WTC11 (cell line): ENCODE measurements around the gene TMIE. TPM values are rescaled to one million over a fixed set of nuclear protein-coding genes. Genes with fewer than 3 reads are reported as not detected.

Experiments used
- ATAC-seq: fragments of 200-7000 bp; cut with Tn5 transposase; 2 replicates; pipeline ENCODE4 v1.10.0; 2021; ENCODE audit warnings: mild to moderate bottlenecking, moderate library complexity
- CTCF ChIA-PET: fragments of 300-600 bp; sonication (Branson Sonifier 250); formaldehyde crosslinking; loops from one replicate; lab custom pipeline; 2021; ENCODE audit warnings: antibody characterized with exemption; lab: Charles Lee
- POLR2A ChIA-PET: fragments of 350-600 bp; sonication (Branson Sonifier 250); formaldehyde crosslinking; loops from one replicate; lab custom pipeline; 2021; ENCODE audit warnings: antibody characterized with exemption; lab: Charles Lee
- DNase-seq: peaks from one replicate; pipeline ENCODE4 v3.0.0; 2021; ENCODE audit warnings: low spot score
- H3K27ac Mint-ChIP-seq: 2 replicates; pipeline ENCODE4 v1.8.0; 2021; ENCODE audit warnings: mixed read lengths
- H3K27me3 Mint-ChIP-seq: 2 replicates; pipeline ENCODE4 v1.8.0; 2021; ENCODE audit warnings: low read depth, mild to moderate bottlenecking, moderate library complexity, mixed read lengths
- H3K36me3 Mint-ChIP-seq: 2 replicates; pipeline ENCODE4 v1.8.0; 2021; ENCODE audit warnings: mixed read lengths
- H3K4me1 Mint-ChIP-seq: 2 replicates; pipeline ENCODE4 v1.8.0; 2022; ENCODE audit warnings: mixed read lengths
- H3K4me3 Mint-ChIP-seq: 2 replicates; pipeline ENCODE4 v1.8.0; 2021; ENCODE audit warnings: mild to moderate bottlenecking, moderate library complexity, mixed read lengths
- H3K9me3 Mint-ChIP-seq: 2 replicates; pipeline ENCODE4 v1.8.0; 2021; ENCODE audit warnings: mixed read lengths
- AFF4 ChIP-seq: sonication (generic); formaldehyde crosslinking; IDR thresholded peaks from 2 replicates; pipeline ENCODE4 v1.8.1; 2023; ENCODE audit warnings: mild to moderate bottlenecking, missing genetic modification reagents, borderline replicate concordance
- FOXK1 ChIP-seq: sonication (generic); formaldehyde crosslinking; IDR thresholded peaks from 2 replicates; pipeline ENCODE4 v1.8.0; 2022; ENCODE audit warnings: mild to moderate bottlenecking, moderate library complexity, missing genetic modification reagents
- GRHL2 ChIP-seq: fragments of 250-450 bp; sonication (Bioruptor Pico); IDR thresholded peaks from 2 replicates; pipeline ENCODE4 v1.8.0; 2022; ENCODE audit warnings: mild to moderate bottlenecking, moderate library complexity; ENCODE audit not compliant: insufficient replicate concordance, severe bottlenecking
- HMGA2 ChIP-seq: fragments of 250-450 bp; sonication (Bioruptor Pico); IDR thresholded peaks from 2 replicates; pipeline ENCODE4 v1.4.0; 2021; ENCODE audit warnings: mild to moderate bottlenecking, moderate library complexity
- IRF2 ChIP-seq: sonication (generic); formaldehyde crosslinking; IDR thresholded peaks from 2 replicates; pipeline ENCODE4 v1.8.0; 2022; ENCODE audit warnings: low read depth, missing genetic modification reagents, borderline replicate concordance
- MXD4 ChIP-seq: fragments of 250-450 bp; sonication (Bioruptor Pico); IDR thresholded peaks from 2 replicates; pipeline ENCODE4 v1.8.0; 2021; ENCODE audit warnings: mild to moderate bottlenecking, moderate library complexity, borderline replicate concordance
- NFE2L1 ChIP-seq: sonication (generic); formaldehyde crosslinking; IDR thresholded peaks from 2 replicates; pipeline ENCODE4 v1.8.1; 2023; ENCODE audit warnings: missing genetic modification reagents
- NFYB ChIP-seq: sonication (generic); formaldehyde crosslinking; conservative IDR thresholded peaks from 2 replicates; pipeline ENCODE4 v1.8.0; 2022; ENCODE audit warnings: low read depth, missing genetic modification reagents
- NR1H2 ChIP-seq: sonication (generic); formaldehyde crosslinking; IDR thresholded peaks from 2 replicates; pipeline ENCODE4 v1.9.0; 2021; ENCODE audit warnings: mild to moderate bottlenecking, moderate library complexity, missing genetic modification reagents
- NR2C2 ChIP-seq: sonication (generic); formaldehyde crosslinking; IDR thresholded peaks from 2 replicates; pipeline ENCODE4 v1.8.0; 2022; ENCODE audit warnings: mild to moderate bottlenecking, missing genetic modification reagents
- PREB ChIP-seq: sonication (generic); formaldehyde crosslinking; IDR thresholded peaks from 2 replicates; pipeline ENCODE4 v1.8.1; 2022; ENCODE audit warnings: mild to moderate bottlenecking, missing genetic modification reagents, moderate library complexity, borderline replicate concordance
- TCF7 ChIP-seq: sonication (generic); formaldehyde crosslinking; IDR thresholded peaks from 2 replicates; pipeline ENCODE4 v1.8.0; 2022; ENCODE audit warnings: mild to moderate bottlenecking, low read depth, missing genetic modification reagents, moderate library complexity
- TEAD4 ChIP-seq: sonication (generic); formaldehyde crosslinking; IDR thresholded peaks from 2 replicates; pipeline ENCODE4 v1.8.0; 2022; ENCODE audit warnings: mild to moderate bottlenecking, missing genetic modification reagents
- USF2 ChIP-seq: sonication (generic); formaldehyde crosslinking; IDR thresholded peaks from 2 replicates; pipeline ENCODE4 v1.8.1; 2023; ENCODE audit warnings: mild to moderate bottlenecking, missing genetic modification reagents, moderate library complexity
- ZSCAN18 ChIP-seq: fragments of 250-450 bp; sonication (Bioruptor Pico); IDR thresholded peaks from 2 replicates; pipeline ENCODE4 v2.1.2; 2022; ENCODE audit warnings: mild to moderate bottlenecking, moderate library complexity
- total RNA-seq: library from RNA; stranded (reverse); gene quantifications from 3 replicates; pipeline ENCODE4 v1.2.3, GENCODE V29; 2021
- TF ChIP-seq, protein P1 (sequence below): sonication (generic); formaldehyde crosslinking; IDR thresholded peaks from 2 replicates; pipeline ENCODE4 v1.8.0; 2022; ENCODE audit warnings: mild to moderate bottlenecking, missing genetic modification reagents
- TF ChIP-seq, protein P2 (sequence below): sonication (generic); formaldehyde crosslinking; IDR thresholded peaks from 2 replicates; pipeline ENCODE4 v1.8.0; 2023; ENCODE audit warnings: missing genetic modification reagents
- TF ChIP-seq, protein P3 (sequence below): sonication (generic); formaldehyde crosslinking; IDR thresholded peaks from 2 replicates; pipeline ENCODE4 v1.8.0; 2022; ENCODE audit warnings: mild to moderate bottlenecking, missing genetic modification reagents
- TF ChIP-seq, protein P4 (sequence below): fragments of 250-450 bp; sonication (Bioruptor Pico); IDR thresholded peaks from 2 replicates; pipeline ENCODE4 v1.9.0; 2021; ENCODE audit warnings: mild to moderate bottlenecking, borderline replicate concordance

TMIE gene
- total RNA-seq, 1 experiment from 2014 or later = 0.57 TPM

GRCh38 chr3:46711760-46712159 lies 10.6 kb downstream of the TMIE start:
- H3K27me3 Mint-ChIP-seq = peaks cover 2% of the 10 kb centered on the region; the same call in 1 of the 2 replicates

More at GRCh38 chr3:46711760-46712159, 10.6 kb downstream of the TMIE start:
- ChIA-PET CTCF (interaction anchor here (1.2 kb wide), 1 partner anchor 10 kb away, joined by 3 read pairs; no protein-coding TSS in a partner anchor), POLR2A (interaction anchor here (0.6 kb wide), 1 partner anchor 664 kb away, joined by 11 read pairs; no protein-coding TSS in a partner anchor)
- TF ChIP-seq, protein P1, sequence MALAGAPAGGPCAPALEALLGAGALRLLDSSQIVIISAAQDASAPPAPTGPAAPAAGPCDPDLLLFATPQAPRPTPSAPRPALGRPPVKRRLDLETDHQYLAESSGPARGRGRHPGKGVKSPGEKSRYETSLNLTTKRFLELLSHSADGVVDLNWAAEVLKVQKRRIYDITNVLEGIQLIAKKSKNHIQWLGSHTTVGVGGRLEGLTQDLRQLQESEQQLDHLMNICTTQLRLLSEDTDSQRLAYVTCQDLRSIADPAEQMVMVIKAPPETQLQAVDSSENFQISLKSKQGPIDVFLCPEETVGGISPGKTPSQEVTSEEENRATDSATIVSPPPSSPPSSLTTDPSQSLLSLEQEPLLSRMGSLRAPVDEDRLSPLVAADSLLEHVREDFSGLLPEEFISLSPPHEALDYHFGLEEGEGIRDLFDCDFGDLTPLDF (CRISPR knock-in tag) = no peak
- TF ChIP-seq ZSCAN18 (no peak), AFF4 (CRISPR knock-in tag) (no peak), TCF7 (no peak), NR2C2 (CRISPR knock-in tag) (no peak), MXD4 (no peak), IRF2 (no peak), NFYB (CRISPR knock-in tag) (no peak), NFE2L1 (CRISPR knock-in tag) (no peak), PREB (CRISPR knock-in tag) (no peak), USF2 (CRISPR knock-in tag) (no peak), HMGA2 (no peak), NR1H2 (CRISPR knock-in tag) (no peak), GRHL2 (CRISPR knock-in tag) (no peak), FOXK1 (CRISPR knock-in tag) (no peak), TEAD4 (CRISPR knock-in tag) (no peak)
- TF ChIP-seq, protein P2, sequence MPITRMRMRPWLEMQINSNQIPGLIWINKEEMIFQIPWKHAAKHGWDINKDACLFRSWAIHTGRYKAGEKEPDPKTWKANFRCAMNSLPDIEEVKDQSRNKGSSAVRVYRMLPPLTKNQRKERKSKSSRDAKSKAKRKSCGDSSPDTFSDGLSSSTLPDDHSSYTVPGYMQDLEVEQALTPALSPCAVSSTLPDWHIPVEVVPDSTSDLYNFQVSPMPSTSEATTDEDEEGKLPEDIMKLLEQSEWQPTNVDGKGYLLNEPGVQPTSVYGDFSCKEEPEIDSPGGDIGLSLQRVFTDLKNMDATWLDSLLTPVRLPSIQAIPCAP = no peak
- TF ChIP-seq, protein P3, sequence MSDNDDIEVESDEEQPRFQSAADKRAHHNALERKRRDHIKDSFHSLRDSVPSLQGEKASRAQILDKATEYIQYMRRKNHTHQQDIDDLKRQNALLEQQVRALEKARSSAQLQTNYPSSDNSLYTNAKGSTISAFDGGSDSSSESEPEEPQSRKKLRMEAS (CRISPR knock-in tag) = no peak
- TF ChIP-seq, protein P4, sequence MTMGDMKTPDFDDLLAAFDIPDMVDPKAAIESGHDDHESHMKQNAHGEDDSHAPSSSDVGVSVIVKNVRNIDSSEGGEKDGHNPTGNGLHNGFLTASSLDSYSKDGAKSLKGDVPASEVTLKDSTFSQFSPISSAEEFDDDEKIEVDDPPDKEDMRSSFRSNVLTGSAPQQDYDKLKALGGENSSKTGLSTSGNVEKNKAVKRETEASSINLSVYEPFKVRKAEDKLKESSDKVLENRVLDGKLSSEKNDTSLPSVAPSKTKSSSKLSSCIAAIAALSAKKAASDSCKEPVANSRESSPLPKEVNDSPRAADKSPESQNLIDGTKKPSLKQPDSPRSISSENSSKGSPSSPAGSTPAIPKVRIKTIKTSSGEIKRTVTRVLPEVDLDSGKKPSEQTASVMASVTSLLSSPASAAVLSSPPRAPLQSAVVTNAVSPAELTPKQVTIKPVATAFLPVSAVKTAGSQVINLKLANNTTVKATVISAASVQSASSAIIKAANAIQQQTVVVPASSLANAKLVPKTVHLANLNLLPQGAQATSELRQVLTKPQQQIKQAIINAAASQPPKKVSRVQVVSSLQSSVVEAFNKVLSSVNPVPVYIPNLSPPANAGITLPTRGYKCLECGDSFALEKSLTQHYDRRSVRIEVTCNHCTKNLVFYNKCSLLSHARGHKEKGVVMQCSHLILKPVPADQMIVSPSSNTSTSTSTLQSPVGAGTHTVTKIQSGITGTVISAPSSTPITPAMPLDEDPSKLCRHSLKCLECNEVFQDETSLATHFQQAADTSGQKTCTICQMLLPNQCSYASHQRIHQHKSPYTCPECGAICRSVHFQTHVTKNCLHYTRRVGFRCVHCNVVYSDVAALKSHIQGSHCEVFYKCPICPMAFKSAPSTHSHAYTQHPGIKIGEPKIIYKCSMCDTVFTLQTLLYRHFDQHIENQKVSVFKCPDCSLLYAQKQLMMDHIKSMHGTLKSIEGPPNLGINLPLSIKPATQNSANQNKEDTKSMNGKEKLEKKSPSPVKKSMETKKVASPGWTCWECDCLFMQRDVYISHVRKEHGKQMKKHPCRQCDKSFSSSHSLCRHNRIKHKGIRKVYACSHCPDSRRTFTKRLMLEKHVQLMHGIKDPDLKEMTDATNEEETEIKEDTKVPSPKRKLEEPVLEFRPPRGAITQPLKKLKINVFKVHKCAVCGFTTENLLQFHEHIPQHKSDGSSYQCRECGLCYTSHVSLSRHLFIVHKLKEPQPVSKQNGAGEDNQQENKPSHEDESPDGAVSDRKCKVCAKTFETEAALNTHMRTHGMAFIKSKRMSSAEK (CRISPR knock-in tag) = no peak
- ATAC-seq = no peak
- no peaks in the 10 kb centered on the region for H3K36me3 Mint-ChIP-seq
- peaks cover under 1% of the 10 kb centered on the region; the same call in 1 of the 2 replicates for H3K4me1 Mint-ChIP-seq
- H3K4me3 Mint-ChIP-seq = no peak overlapping the region
- no peak overlapping the region for H3K27ac Mint-ChIP-seq
- H3K9me3 Mint-ChIP-seq = no peaks in the 10 kb centered on the region
- DNase-seq = peak; percentile 3
